HepG2 (cell line): Measurements from ENCODE around the gene PRXL2A. TPM values are rescaled to one million over a fixed set of nuclear protein-coding genes. Genes with fewer than 3 reads are reported as not detected.

Experiments
- BRD4 ChIP-seq: sonication (generic); formaldehyde crosslinking; IDR thresholded peaks from 2 replicates; pipeline ENCODE4 v1.4.0; 2020; ENCODE audit warnings: missing genetic modification reagents
- CBFB ChIP-seq: sonication (generic); formaldehyde crosslinking; IDR thresholded peaks from 2 replicates; pipeline ENCODE4 v1.4.0; 2020; ENCODE audit warnings: missing genetic modification reagents
- CBX5 ChIP-seq: sonication (generic); formaldehyde crosslinking; IDR thresholded peaks from 2 replicates; pipeline ENCODE4 v1.4.0; 2020; ENCODE audit warnings: missing genetic modification reagents, borderline replicate concordance
- CCAR2 ChIP-seq: fragments of 200-400 bp; formaldehyde crosslinking; optimal IDR thresholded peaks from 2 replicates; pipeline ENCODE3; 2018; ENCODE audit warnings: low read depth, mild to moderate bottlenecking, low read length, moderate library complexity
- IKZF1 ChIP-seq: fragments of 450-650 bp; IDR thresholded peaks from 2 replicates; pipeline ENCODE4 v1.7.1; 2016
- LCORL ChIP-seq, 2 experiments: fragments of 450-650 bp in 1 of 2; sonication (generic) in 1 of 2; formaldehyde crosslinking in 1 of 2; IDR thresholded peaks; 2 replicates each; pipeline versions ENCODE4 v1.5.0 to v1.6.1; 2017 to 2020; ENCODE audit warnings: antibody characterized with exemption in 1 of 2, missing genetic modification reagents in 1 of 2
- NCOA1 ChIP-seq: sonication (generic); formaldehyde crosslinking; IDR thresholded peaks from 2 replicates; pipeline ENCODE4 v1.9.0; 2021; ENCODE audit warnings: missing genetic modification reagents
- NFE2 ChIP-seq: sonication (generic); formaldehyde crosslinking; IDR thresholded peaks from 2 replicates; pipeline ENCODE4 v1.4.0; 2020; ENCODE audit warnings: missing genetic modification reagents
- POLR2AphosphoS2 ChIP-seq: IDR thresholded peaks from 2 replicates; pipeline ENCODE4 v1.6.1; 2011; ENCODE audit warnings: low read depth, low read length, improper control_type of control experiment
- SP5 ChIP-seq: IDR thresholded peaks from 2 replicates; pipeline ENCODE4 v1.6.1; 2016; ENCODE audit warnings: low read depth, borderline replicate concordance
- SRY ChIP-seq: sonication (generic); formaldehyde crosslinking; IDR thresholded peaks from 2 replicates; pipeline ENCODE4 v1.8.0; 2022; ENCODE audit warnings: mild to moderate bottlenecking, missing genetic modification reagents
- TCF12 ChIP-seq, 2 experiments: fragments of 450-650 bp in 1 of 2; sonication (generic) in 1 of 2; formaldehyde crosslinking in 1 of 2; IDR thresholded peaks; 2 replicates each; pipeline versions ENCODE4 v1.6.1 to v1.8.0; 2017 to 2022; ENCODE audit warnings: antibody characterized with exemption in 1 of 2, mild to moderate bottlenecking in 1 of 2, missing genetic modification reagents in 1 of 2, moderate library complexity in 1 of 2
- THRA ChIP-seq: sonication (generic); formaldehyde crosslinking; IDR thresholded peaks from 2 replicates; pipeline ENCODE4 v1.4.0; 2020; ENCODE audit warnings: missing genetic modification reagents, borderline replicate concordance
- TSC22D2 ChIP-seq: sonication (generic); formaldehyde crosslinking; IDR thresholded peaks from 2 replicates; pipeline ENCODE4 v1.5.1; 2020; ENCODE audit warnings: missing genetic modification reagents, mild to moderate bottlenecking, borderline replicate concordance
- ZNF263 ChIP-seq: sonication (generic); formaldehyde crosslinking; IDR thresholded peaks from 2 replicates; pipeline ENCODE4 v1.4.0; 2020; ENCODE audit warnings: missing genetic modification reagents
- polyA plus RNA-seq, 8 experiments: library from polyadenylated mRNA; depleted of rRNA in 3 of 8; stranded (reverse) in 7 of 8; unstranded in 1 of 8; fragments of >200 nt; fragmentation: Illumina TruSeq in 4 of 8; extraction: Trizol in 4 of 8; gene quantifications; 2 replicates each; pipeline versions ENCODE4 v1.2.1 to v1.2.3, GENCODE V29; 2011 to 2016; ENCODE audit warnings: low read depth in 4 of 8, missing spikeins in 1 of 8, mixed read lengths in 1 of 8; ENCODE audit not compliant: insufficient read depth in 1 of 8
- total RNA-seq, 5 experiments: library from RNA; depleted of rRNA; stranded (reverse); fragments of >200 nt; fragmentation: Illumina TruSeq; extraction: Trizol; gene quantifications; 2 replicates each; pipeline ENCODE4 v1.2.3, GENCODE V29; 2016; ENCODE audit warnings: low read depth in 1 of 5
- TF ChIP-seq, protein P1 (sequence below): IDR thresholded peaks from 2 replicates; pipeline ENCODE4 v1.6.1; 2012; ENCODE audit warnings: low read length, improper control_type of control experiment
- TF ChIP-seq, protein P2 (sequence below): sonication (generic); formaldehyde crosslinking; IDR thresholded peaks from 2 replicates; pipeline ENCODE4 v1.4.0; 2020; ENCODE audit warnings: missing genetic modification reagents
- TF ChIP-seq, protein P3 (sequence below): sonication (generic); formaldehyde crosslinking; IDR thresholded peaks from 2 replicates; pipeline ENCODE4 v1.8.1; 2023; ENCODE audit warnings: mild to moderate bottlenecking, inconsistent platforms, moderate library complexity, missing genetic modification reagents, borderline replicate concordance
- TF ChIP-seq, protein P4 (sequence below): sonication (generic); formaldehyde crosslinking; IDR thresholded peaks from 2 replicates; pipeline ENCODE4 v1.5.1; 2020; ENCODE audit warnings: missing genetic modification reagents, mild to moderate bottlenecking, borderline replicate concordance

The PRXL2A gene
- total and polyA plus RNA-seq, 2 of the 13 experiments (the other 11 are each of a cell fraction or from before 2014, with no cell fraction given): 43.9 to 79.9 TPM

- TF ChIP-seq LCORL (IDR thresholded peaks at IDR 0.05) (no peak), LCORL (CRISPR knock-in tag; IDR thresholded peaks at IDR 0.05) (no peak), TCF12 (IDR thresholded peaks at IDR 0.05) (no peak), TCF12 (CRISPR knock-in tag; IDR thresholded peaks at IDR 0.05) (no peak), NFE2 (no peak), CBX5 (CRISPR knock-in tag) (no peak), CCAR2 (no peak), NCOA1 (CRISPR knock-in tag) (no peak), IKZF1 (no peak), POLR2AphosphoS2 (no peak), SRY (peak; percentile 43; the same call in 1 of the 2 replicates), SP5 (no peak), CBFB (no peak), THRA (CRISPR knock-in tag) (no peak), ZNF263 (CRISPR knock-in tag) (0 out of 2 replicates have a peak, but pooled peaks have one; percentile 28), BRD4 (CRISPR knock-in tag) (no peak), TSC22D2 (CRISPR knock-in tag) (no peak)
- TF ChIP-seq, protein P1, sequence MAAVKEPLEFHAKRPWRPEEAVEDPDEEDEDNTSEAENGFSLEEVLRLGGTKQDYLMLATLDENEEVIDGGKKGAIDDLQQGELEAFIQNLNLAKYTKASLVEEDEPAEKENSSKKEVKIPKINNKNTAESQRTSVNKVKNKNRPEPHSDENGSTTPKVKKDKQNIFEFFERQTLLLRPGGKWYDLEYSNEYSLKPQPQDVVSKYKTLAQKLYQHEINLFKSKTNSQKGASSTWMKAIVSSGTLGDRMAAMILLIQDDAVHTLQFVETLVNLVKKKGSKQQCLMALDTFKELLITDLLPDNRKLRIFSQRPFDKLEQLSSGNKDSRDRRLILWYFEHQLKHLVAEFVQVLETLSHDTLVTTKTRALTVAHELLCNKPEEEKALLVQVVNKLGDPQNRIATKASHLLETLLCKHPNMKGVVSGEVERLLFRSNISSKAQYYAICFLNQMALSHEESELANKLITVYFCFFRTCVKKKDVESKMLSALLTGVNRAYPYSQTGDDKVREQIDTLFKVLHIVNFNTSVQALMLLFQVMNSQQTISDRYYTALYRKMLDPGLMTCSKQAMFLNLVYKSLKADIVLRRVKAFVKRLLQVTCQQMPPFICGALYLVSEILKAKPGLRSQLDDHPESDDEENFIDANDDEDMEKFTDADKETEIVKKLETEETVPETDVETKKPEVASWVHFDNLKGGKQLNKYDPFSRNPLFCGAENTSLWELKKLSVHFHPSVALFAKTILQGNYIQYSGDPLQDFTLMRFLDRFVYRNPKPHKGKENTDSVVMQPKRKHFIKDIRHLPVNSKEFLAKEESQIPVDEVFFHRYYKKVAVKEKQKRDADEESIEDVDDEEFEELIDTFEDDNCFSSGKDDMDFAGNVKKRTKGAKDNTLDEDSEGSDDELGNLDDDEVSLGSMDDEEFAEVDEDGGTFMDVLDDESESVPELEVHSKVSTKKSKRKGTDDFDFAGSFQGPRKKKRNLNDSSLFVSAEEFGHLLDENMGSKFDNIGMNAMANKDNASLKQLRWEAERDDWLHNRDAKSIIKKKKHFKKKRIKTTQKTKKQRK: no peak
- TF ChIP-seq, protein P2, sequence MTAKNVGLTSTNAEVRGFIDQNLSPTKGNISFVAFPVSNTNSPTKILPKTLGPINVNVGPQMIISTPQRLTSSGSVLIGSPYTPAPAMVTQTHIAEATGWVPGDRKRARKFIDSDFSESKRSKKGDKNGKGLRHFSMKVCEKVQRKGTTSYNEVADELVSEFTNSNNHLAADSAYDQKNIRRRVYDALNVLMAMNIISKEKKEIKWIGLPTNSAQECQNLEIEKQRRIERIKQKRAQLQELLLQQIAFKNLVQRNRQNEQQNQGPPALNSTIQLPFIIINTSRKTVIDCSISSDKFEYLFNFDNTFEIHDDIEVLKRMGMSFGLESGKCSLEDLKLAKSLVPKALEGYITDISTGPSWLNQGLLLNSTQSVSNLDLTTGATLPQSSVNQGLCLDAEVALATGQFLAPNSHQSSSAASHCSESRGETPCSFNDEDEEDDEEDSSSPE (CRISPR knock-in tag): no peak
- TF ChIP-seq, protein P3, sequence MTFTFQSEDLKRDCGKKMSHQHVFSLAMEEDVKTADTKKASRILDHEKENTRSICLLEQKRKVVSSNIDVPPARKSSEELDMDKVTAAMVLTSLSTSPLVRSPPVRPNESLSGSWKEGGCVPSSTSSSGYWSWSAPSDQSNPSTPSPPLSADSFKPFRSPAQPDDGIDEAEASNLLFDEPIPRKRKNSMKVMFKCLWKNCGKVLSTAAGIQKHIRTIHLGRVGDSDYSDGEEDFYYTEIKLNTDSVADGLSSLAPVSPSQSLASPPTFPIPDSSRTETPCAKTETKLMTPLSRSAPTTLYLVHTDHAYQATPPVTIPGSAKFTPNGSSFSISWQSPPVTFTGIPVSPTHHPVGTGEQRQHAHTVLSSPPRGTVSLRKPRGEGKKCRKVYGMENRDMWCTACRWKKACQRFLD (CRISPR knock-in tag): no peak
- TF ChIP-seq, protein P4, sequence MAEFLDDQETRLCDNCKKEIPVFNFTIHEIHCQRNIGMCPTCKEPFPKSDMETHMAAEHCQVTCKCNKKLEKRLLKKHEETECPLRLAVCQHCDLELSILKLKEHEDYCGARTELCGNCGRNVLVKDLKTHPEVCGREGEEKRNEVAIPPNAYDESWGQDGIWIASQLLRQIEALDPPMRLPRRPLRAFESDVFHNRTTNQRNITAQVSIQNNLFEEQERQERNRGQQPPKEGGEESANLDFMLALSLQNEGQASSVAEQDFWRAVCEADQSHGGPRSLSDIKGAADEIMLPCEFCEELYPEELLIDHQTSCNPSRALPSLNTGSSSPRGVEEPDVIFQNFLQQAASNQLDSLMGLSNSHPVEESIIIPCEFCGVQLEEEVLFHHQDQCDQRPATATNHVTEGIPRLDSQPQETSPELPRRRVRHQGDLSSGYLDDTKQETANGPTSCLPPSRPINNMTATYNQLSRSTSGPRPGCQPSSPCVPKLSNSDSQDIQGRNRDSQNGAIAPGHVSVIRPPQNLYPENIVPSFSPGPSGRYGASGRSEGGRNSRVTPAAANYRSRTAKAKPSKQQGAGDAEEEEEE: no peak
Measured at GRCh38 chr10:80454513-80455460, 46.4 kb downstream of the PRXL2A start (continued).
